ENCODE data around the gene TRIM10.

The TRIM10 gene

DNA sequence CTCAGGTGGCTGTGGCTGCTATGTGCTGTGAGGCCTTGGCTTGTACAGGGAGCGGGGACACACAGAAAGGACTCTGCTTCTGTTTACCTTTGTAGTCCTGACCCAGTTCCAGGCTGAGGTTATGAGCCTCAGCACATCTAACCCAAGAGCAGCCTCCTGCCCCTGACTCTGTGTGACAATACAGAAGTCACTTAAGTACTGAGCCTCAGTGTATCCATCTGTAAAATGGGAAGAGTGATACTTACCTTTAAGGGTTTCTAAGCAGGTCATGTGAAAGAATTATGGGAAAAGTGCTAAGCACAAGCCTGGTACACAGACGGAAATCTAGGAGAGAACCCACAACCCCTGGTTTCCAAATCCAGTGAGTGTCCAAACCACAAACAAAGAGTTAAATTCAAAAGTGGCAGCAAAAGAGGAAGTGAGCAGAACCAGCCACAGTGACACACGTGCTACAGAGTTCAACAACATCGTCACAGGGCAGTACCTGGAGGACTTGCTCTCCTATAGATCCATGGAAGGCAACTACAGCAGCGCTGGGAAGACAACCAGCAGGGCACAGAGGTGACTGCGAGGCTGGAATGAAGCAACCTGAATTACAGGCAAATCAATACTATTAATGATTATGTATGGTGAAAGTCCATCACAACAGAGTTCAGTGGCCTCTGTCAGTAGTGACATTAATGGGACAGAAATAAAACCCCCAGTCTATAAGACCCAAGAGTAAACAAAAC, 39.7 kb upstream of the TRIM10 start:
- DNase-seq (ENCODE audit: low read depth): peak; percentile 46
- TF ChIP-seq, protein P1, sequence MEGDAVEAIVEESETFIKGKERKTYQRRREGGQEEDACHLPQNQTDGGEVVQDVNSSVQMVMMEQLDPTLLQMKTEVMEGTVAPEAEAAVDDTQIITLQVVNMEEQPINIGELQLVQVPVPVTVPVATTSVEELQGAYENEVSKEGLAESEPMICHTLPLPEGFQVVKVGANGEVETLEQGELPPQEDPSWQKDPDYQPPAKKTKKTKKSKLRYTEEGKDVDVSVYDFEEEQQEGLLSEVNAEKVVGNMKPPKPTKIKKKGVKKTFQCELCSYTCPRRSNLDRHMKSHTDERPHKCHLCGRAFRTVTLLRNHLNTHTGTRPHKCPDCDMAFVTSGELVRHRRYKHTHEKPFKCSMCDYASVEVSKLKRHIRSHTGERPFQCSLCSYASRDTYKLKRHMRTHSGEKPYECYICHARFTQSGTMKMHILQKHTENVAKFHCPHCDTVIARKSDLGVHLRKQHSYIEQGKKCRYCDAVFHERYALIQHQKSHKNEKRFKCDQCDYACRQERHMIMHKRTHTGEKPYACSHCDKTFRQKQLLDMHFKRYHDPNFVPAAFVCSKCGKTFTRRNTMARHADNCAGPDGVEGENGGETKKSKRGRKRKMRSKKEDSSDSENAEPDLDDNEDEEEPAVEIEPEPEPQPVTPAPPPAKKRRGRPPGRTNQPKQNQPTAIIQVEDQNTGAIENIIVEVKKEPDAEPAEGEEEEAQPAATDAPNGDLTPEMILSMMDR (IDR thresholded peaks at IDR 0.05; ENCODE audit: low read depth, low read length, missing control alignments): no peak
- H3K4me3 ChIP-seq (ENCODE audit: low read depth, low read length): no peak overlapping the region

- TF ChIP-seq, protein P1 (IDR thresholded peaks at IDR 0.05; ENCODE audit: low read depth, low read length, missing control alignments): no peak
- H3K4me3 ChIP-seq (ENCODE audit: low read depth, low read length): no peak overlapping the region
- no peak for DNase-seq (ENCODE audit: low read depth)
Observed at GRCh38 chr6:30198166-30199084, 37.4 kb upstream of the TRIM10 start.

DNA sequence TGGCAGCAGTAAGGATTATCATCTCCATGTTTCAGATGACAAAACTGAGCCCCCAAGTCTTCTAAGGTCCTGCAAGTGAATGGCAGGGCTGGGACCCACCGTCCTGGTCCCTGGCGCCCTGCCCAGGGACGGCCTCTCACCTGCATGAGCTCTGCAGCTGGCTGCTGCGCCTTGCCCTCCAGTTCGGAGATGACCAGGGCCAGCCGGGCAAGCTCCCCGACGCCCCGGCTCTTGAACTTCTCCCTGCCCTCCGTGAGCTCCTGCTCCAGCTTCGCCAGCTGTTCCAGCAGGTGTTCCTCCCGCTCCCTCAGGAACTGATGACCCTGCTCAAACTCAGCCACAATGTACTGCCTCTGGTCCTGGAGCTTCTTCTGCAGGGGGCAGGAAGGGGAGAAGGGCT, 35.4 kb upstream of the TRIM10 start:
- no peak overlapping the region for H3K4me3 ChIP-seq (ENCODE audit: low read depth, low read length)
- no peak for DNase-seq (ENCODE audit: low read depth)
- TF ChIP-seq, protein P1 (IDR thresholded peaks at IDR 0.05; ENCODE audit: low read depth, low read length, missing control alignments): no peak

GRCh38 chr6:30195951-30196350, 34.9 kb upstream of the TRIM10 start:
- H3K4me3 ChIP-seq (ENCODE audit: low read depth, low read length): no peak overlapping the region
- no peak for DNase-seq (ENCODE audit: low read depth)
- TF ChIP-seq, protein P1 (IDR thresholded peaks at IDR 0.05; ENCODE audit: low read depth, low read length, missing control alignments): no peak

GRCh38 chr6:30194797-30195690, 34.0 kb upstream of the TRIM10 start:
- TF ChIP-seq, protein P1 (IDR thresholded peaks at IDR 0.05; ENCODE audit: low read depth, low read length, missing control alignments): no peak
- no peak for DNase-seq (ENCODE audit: low read depth)
- H3K4me3 ChIP-seq (ENCODE audit: low read depth, low read length): no peak overlapping the region

GRCh38 chr6:30192076-30192475, 31.1 kb upstream of the TRIM10 start:
- H3K4me3 ChIP-seq (ENCODE audit: low read depth, low read length): no peak overlapping the region
- TF ChIP-seq, protein P1 (IDR thresholded peaks at IDR 0.05; ENCODE audit: low read depth, low read length, missing control alignments): no peak
- no peak for DNase-seq (ENCODE audit: low read depth)

Measured in GM12864 (cell line).